ENCODE results near the gene SPATA19.

Gene SPATA19

DNA sequence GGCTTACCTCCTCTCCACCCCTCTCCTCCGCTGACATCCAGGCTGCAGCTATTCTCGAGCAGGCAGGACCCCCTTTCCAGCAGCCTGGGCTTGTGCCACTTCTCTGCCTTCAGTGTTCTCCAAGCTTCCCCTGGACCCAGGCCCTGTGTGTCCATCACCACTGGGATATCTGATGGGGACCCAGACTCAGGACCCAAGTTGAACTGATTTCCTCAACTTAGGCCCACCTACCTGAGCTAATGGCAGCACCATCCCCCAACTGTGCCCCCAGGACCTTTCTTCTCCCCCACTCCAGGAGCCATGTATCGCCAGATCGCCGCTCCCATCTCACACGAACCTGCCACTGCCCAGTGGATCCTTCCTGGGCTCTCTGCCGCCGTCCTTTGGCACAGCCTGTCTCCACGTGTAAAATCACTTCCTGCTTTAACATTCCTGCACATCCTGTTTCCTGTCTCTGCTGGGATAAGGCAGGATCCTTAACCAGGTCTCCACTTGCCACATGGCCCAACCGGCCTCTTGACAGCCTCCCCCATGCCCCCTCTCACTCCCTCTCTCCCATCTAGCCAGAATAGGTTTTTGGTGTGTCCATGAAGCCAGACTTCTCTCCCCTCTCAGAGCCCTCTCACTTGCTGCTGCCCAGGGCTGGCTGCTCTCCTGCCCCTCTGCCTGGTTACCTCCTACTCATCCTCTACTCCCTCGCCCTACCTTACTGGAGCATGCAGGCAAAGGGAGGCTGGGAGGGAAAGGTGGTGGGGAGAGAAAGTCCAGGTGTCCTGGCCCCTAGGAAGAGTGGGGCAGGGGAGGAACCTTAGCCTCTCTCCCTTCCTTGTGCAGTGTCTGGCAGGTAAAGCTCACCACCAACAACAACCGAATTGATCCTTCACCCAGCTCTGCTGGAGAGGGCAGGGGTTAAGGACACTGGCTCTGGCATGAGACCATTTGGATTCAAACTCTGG is 9.4 kb downstream of the SPATA19 start:
- DNase-seq (ENCODE audit: low spot score): no peak

DNA sequence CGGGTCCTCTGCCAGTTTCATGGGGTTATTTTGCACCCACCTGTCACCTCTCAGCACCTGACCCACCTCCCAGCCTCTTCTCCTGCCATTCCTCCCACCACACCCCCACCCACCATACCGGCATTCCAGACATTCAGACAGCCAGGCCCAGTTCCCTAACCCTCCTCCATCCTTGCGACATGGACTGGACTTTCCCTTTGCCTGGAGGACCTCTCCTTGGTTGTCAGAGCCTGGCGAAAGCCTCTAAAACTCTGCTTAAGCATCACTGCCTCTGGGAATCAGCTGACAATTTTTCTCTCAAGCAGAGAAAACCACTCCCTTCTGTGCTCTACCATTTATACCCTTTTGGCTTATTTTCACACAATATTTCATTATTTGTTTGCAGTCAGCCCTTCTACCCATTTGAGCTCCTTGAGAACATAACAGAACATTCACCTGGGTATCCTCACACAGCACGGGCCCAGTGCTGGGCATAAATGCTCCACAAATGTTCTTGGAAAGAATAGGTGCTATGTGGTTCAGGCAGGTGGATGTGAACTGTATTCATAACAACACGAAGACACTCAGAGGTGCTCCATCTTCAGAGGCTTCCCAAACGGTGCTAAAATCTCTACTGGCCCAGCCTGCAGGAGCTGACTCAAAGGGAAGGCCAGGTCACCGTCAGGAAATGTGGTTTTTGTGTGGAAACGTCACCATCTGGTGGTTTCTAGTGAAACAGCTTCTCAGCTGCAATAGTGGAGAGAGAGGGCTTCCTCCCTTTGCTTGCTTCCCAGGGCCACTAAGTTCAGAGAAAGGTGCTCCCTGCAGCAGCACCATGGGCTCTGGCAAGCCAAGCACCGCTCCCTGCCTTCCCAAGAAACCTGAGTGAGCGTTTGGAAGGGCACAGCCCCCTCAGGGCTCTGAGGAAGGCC is 10.4 kb downstream of the SPATA19 start:
- DNase-seq (ENCODE audit: low spot score): peak; percentile 72

DNA sequence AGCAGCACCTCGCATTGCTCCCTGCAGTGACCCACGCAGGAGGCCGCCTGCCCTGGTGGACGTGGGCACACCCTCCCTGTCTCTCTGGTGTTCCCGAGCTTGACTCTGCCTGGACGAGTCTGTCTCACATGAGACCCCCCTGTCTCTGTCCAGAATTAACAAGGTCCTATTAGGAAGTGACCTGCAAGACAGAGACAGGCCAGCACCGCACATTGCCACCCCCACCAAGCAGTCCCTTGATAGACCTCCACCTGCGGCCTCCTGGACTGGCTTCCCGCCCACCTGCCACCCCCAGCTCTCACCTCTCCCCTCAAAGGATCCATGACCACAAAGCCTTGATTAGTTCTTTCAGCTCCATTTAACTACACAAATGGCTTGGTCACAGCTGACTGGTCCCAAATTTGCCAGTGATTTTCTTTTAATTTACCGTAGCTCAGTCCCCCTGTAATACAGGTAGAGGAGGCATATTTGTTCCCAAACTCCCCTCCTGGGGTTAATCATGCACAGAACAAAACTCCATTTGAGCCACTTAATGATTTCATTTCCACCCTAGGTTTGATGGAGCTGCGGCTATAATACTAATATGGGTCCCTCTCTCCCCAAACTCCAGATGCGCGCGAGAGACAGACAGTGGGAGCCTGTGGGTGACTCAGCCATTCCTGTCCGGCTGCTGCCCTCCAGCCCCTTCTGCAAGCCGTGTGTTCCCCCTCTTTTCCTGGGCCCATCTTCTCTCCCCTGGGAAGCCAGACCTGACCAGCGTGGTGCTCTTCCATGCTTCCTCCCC is 11.2 kb downstream of the SPATA19 start:
- no peak for DNase-seq (ENCODE audit: low spot score)

DNA sequence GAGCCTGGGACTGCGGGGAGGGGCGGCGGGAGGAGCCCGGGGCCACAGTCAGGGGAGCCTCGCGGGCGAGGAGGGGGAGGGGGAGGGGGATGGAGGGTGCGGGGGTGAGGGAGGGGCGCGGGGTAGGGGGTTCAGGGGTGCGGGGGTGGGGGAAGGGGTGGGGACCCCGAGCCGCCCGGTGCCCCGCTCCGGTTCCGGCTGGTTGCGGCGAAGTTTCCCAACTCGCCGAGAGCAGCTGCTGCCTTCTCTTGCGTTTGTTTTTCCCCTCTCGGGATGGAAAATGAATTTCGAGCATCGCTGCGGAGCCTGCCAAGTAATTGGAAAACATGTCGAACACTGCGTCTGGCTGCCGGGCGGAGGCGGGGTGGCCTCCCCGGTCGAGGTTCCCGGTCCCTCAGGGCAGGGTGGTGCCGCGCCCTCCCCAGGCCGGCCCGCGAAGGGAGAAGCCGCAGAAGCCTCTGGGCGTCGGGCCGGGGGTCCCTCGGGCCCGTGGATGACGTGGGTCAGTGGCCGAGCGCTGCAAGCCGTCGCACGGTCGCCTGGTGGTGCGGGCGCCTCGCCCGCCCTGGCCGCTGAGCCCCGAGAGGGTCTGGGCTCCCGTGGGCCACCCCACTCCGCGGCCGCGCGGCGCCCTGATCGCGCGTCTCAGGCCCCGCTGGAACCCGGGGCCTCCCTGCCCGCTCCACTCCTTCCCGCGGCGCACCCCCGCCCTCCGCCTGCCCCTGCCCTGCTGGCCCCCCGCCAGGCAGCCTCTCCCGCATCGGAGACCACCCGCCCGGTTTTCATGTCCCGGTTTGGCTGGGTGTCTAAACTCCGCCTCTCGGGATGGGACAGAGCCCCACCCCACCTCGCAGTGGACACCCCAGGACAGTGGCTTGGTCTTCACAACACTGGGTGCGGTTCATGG is 12.1 kb downstream of the SPATA19 start:
- no peak for DNase-seq (ENCODE audit: low spot score)

DNA sequence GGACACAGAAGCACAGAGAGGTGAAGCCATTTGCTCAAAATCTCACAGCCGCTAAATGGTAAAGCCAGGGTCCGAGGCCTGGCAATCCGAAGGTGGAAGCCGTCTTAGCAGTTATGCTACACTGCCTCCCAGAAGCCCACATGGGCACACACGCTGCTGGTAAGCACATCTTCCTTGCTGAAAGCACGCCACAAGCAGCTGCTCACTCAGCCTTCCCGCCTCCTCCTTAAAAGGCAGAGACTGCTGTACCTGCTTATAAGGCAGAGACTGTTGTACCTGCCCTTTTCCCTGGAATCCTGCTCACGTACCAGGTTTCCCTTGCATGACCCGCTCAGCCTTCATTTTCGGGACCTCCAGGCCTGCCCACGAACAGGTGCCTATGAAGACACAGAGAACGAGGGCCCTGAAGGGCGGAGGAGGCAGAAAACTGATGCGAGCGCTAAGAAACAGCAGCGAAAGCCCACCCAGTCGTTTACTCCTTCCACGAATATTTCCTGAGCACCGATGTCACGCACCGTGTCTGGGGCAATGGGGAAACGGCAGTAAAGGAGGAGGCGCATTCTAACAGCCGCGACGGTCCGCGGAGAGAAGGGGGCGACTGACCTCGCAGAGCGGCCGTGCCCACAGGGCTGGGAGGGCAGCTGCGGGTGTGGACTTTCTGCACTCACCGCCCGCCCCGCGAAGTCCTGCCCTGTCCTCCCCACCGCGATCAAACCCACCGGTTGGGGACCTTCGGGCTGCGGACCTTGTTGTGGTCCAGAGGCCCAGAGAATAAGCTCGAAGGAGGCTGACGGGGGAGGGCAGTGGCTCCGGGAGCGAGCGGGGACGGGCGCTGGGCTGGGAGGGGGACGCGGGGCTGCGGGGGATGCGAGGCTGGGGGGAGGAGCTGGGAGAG is 13.0 kb downstream of the SPATA19 start:
- no peak for DNase-seq (ENCODE audit: low spot score)

DNA sequence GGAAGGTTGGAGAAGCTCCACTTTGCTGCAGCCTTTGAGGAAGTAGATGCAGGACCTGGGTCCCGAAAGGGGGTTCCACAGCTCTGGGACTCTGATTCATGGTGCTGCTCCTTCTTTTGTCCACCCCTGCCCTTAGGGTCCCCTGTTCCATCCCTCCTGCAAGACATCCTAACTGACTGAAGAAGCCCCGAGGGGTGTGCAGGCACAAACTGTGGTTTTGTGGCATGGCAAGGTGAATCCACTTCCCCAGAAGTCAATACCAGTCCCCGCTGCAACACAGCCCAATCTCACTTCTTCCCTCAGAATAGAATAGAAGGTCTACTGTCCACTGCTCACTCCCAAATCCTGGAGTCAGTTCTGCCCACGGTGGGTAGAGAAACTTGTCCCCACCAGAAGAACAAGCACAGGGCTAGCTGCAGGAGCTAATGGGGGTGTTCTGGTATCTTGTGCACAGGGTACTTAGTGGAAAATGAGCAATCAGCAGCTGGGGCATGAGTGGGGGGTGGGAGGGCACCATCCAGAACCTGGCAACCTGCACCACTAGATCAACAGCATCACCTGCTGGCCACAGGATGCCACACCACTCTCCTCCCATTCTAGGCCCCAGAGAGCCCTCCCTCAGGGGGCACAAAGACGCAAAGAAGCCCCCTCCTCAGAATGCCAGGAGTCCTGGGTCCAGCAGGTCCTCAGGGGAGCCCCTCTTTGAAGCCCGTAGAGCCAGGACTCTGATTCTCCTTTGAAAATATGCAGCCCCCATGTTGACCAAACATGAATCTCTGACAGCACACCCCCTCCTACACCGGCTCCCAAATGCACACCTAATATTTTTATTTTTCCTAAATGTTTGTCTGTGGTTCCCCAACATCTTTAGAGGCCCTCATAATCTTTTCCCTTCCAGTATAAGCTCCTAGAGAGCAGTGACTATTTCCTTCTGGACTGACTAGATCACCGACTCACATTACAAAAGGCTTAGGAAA is 14.1 kb downstream of the SPATA19 start:
- DNase-seq (ENCODE audit: low spot score): no peak

DNA sequence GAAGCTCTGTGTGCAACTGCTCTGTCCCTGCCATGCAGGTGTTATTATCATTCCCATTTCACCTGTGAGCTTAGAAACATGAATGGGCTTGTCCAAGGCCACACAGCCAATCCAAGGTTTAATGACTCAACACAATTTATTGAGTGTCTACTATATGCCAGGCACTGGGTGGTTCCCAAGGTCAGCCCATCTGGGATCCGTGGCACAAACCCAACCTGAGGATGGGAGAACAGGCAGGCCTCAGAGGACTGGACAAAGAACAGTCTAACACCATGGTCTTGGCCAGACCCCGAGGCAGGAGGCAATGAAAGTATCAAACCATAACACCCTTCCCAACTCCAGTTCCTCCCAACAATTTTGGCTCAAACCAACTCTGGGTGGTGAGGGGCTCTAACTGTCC is 15.7 kb downstream of the SPATA19 start:
- DNase-seq (ENCODE audit: low spot score): no peak

DNA sequence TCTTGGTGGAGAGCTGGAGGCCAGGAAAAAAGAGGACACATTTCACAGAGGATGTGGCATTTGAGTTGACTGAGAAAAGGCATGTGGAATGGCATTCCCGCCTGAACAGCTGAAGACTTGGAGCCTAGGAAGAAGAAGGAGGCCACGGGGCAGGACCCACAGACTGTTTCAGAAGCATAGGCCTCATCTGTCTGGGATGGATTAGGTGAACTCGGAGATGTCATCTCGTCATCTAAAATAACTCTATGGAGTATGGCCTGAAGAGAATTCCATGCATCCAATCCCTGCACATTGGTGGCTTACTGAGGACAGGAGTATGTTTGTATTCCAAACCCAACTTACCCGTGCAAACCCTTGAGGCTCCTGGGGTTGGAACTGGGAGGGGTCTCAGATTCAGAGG is 16.4 kb downstream of the SPATA19 start:
- no peak for DNase-seq (ENCODE audit: low spot score)

DNA sequence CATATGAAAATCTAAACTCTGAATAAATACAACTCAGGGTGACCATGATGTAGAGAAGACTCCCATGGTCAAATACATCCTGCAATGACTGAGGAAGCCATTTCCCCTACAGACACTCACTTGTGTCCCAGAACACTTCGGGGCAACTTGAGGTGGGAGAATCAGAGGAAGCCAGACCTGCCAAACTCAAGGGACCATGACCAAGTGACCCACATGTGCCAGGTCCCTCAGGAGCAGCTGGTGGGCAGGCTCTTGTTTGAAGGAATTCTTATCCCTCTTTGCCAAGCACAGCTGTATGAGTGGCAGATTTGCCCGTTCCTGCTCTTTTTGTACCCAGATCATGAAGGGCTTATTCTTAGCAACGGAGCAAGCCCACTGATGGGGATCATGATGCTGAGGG is 17.8 kb downstream of the SPATA19 start:
- no peak for DNase-seq (ENCODE audit: low spot score)

DNA sequence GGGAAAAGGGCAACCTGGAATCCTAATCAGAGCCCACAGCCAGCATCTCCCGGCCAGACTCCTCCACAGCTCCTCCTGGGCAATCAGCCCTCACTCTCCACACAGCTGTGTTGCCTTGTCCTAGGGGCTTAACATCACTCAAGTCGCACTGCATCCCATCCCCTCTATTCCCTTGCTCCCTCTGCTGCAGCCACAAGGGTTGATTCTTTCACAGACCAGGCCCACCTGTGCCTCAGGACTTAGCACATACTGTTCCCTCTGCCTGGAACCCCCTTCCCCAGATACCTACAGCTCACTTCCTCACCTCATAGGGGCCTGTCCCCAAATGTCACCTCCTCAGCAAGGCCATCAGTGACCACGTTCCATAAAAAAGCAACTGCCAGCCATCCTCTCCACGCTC is 18.4 kb downstream of the SPATA19 start:
- no peak for DNase-seq (ENCODE audit: low spot score)

DNA sequence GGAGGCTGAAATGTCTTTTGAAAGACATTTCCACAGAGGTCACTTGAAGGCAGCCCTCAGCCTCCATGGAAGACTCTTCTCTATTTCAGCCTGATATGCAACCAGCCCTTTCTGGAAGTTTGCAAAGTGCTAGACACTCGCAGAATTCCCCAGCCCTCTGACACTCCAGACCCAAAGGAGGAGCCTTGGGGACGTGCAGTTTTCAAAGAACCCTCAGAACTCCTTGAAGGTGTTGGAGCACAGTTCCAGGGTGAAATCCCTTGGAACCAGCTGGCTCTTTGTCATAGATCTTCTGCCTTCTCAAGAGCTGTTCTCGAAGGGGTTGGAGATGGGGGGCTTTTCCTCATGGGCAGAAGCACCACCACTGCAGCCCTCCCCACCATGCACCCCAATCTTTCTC is 19.6 kb downstream of the SPATA19 start:
- no peak for DNase-seq (ENCODE audit: low spot score)

DNA sequence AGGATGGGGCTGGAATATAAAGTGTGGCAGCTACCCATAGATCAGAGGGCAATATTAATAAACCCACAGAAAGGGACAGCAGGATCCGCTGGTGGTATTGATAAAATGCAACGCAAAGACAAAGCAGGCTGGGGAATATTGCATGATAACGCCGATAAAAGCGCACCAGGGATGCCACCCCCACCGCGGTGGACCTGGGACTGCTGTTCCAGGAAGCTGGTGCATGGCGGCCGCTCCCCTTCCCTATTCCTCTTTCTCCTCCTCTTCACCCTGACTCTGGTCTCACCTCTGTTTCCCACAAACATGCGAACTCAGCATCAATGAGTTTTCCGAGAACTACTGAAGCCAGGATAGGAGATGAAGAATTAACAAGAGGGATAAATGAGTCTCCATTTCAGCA is 20.2 kb downstream of the SPATA19 start:
- DNase-seq (ENCODE audit: low spot score): no peak

DNA sequence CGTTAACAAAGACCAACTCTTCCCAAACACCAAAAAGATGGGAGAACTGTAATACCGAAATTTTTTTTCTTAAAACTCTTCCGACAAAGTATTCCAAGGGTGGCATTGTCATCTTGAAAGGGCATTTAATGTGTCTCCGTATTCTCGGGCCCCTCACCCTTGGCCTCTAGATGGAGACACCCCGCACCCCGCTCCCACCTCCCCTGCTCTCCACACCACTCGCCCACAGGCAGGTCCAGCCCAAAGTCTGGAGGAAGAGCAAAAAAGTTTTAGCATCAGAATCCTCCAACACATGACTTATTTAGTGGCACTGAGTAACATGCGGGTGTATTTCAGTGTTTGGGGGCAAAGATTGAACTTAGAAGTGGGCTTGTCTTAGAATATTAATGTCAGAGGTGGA is 20.7 kb downstream of the SPATA19 start:
- DNase-seq (ENCODE audit: low spot score): no peak

DNA sequence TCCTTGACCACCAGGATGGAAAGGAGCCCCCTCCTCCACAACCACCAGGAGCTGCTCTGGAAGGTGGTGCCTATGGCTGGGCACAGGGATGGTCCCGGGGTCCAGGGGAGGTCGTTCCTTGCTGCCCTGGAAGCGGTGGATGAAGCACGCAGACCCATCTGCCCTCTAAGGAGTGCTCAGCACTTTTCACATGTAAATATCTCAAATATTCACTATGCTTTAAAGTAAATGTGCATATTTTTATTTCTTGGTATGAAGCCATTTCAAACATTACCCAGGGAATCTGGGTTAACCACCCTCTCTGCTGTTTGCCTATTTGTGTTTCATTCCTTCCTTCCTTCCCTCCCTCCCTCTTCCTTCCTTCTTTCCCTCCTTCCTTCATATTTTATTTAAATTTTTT is 21.7 kb downstream of the SPATA19 start:
- no peak for DNase-seq (ENCODE audit: low spot score)

DNA sequence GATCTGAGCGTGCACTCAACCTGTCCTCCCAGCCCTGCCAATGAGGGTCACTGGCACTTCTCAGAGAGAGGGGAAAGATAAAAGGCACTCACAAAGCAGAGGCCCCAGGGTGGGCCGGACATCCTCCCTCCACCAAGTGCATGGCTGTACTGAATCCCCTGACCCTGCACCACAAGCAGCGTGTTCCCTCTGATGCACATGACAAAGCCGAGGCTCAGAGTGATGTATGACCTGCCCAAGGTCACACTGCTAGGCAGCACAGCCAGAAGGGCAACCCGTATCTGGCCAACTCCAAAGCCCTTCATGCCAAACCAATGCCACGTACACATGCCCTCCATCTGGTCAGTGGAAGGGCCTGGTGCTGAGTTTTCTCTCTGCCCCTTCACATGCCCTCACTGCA is 22.1 kb downstream of the SPATA19 start:
- DNase-seq (ENCODE audit: low spot score): no peak

DNA sequence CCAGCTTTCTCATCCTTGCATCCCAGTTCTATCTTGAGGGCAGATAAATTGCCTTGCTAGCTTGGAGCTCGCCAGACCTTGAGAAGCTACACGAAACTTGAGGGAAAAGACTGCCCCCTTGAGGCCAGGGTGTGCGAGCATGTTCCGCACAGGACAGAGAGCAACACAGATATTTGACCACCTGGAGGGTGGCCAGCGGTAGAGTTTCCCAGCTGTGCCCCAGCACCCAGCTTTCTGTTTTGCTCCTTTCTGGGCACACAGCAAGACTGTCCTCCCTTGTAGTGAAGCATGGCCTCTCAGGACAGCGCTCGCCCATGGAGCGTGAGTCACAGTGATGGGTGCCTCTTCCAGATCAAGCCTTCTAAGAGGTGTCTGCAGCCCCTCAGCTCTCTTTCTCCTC is 23.5 kb downstream of the SPATA19 start:
- peak; percentile 47 for DNase-seq (ENCODE audit: low spot score)

DNA sequence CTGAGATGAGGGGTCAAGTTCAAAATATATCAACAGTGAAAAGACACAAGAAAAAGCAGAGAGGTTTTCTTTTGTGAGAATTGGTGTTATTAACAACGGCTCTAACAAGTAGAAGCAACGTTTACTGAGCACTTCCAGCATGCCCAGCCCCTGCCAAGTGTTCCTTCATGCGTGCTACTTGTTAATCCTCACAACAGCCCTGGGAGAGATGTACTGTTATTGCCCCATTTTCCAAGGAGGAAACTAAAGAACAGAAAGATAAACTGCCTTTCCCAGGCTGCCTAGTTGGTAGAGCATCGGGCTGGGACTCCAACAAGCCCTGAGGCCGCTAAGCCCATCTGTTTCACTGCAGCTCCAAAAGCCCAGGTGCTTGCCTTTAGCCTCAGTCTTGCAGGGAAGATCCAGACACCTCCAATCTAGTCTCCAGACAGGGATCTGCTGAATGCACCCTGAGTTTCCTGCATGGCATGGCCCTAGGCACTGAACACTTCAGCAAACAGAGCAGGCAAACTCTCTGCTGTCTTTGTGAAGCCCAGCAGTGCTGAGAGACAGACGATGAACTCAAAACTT is 25.5 kb downstream of the SPATA19 start:
- no peak for DNase-seq (ENCODE audit: low spot score)

DNA sequence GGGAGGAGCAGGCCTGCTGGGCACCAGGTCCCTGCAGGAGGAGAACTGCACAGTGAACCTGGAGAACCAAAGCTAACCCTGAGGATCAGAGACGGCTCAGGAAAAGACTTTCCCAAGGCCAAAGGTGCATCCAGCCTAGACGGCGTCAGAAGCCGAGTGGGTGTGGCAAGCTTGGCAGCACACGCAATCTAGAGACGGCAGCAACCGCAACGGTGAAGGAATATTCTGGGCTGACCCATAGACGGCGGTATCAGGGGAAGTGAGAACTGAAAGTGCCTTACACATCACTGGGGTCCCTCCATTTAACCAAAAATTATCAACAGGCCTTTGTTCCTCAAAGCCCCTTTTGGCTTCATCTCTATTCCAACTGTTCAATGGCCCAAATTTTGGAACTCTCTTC is 26.2 kb downstream of the SPATA19 start:
- DNase-seq (ENCODE audit: low spot score): no peak

DNA sequence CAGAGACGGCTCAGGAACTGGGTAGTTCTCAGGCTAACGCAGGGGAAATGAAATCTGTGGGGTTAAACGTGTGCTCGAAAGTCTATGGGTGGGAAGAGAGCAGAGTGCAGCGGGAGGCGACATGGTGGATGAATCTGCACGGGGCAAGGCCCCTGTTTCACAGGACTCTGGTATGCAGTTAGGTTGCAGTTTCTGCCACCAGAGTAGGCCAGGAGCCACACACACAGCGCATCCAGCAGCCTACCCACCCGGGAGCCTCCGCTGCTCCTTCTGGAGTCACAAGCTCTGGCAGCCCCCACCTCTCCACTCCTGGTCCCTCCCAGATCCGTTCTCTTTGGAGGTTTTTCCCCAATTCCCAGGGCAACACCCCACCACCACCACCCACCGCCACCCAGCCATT is 27.0 kb downstream of the SPATA19 start:
- DNase-seq (ENCODE audit: low spot score): no peak
